ENCODE results near the gene INSIG2.
A peak's percentile ranks its signal among the peaks of the same experiment; 100 is the strongest.

INSIG2 gene

GRCh38 chr2:118120401-118120780, 32.1 kb downstream of the INSIG2 start:
- Histone ChIP-seq H2AK5ac (ENCODE audit: low read length) (no peak overlapping the region), H3K79me2 (ENCODE audit: control insufficient read depth, insufficient read depth, low read length, poor library complexity) (no peaks in the 10 kb centered on the region), H3K27me3 (ENCODE audit: insufficient read depth, low read length) (no peaks in the 10 kb centered on the region), H2BK120ac (ENCODE audit: insufficient read depth, low read length, poor library complexity) (no peak overlapping the region), H3K9ac (ENCODE audit: low read length) (no peak overlapping the region), H2BK12ac (ENCODE audit: low read length) (no peak overlapping the region), H3K9me3 (ENCODE audit: insufficient read depth, low read depth, low read length) (no peaks in the 10 kb centered on the region), H2AFZ (ENCODE audit: insufficient read depth, low read length, poor library complexity) (no peak overlapping the region), H3K4me3 (ENCODE audit: low read depth, low read length) (no peak overlapping the region), H3K36me3 (ENCODE audit: control insufficient read depth in 1 of 2, insufficient read depth in 2 of 2, low read length in 2 of 2) (peaks cover 0 to 3% of the 10 kb centered on the region in 2 experiments), H3K79me1 (ENCODE audit: low read length) (no peaks in the 10 kb centered on the region), H3K23ac (ENCODE audit: low read length) (no peak overlapping the region), H3K27ac (ENCODE audit: low read depth, low read length) (no peak overlapping the region), H3K4me1 (ENCODE audit: control insufficient read depth in 1 of 2, insufficient read depth in 2 of 2, low read length in 2 of 2) (no peaks in the 10 kb centered on the region), H4K91ac (ENCODE audit: low read depth, low read length) (no peak overlapping the region), H3K4ac (ENCODE audit: low read depth, low read length) (no peak overlapping the region), H2BK5ac (ENCODE audit: low read depth, low read length, poor library complexity) (no peak overlapping the region), H3K18ac (ENCODE audit: low read length) (no peak overlapping the region), H4K12ac (ENCODE audit: low read depth, low read length) (no peak overlapping the region), H3K14ac (ENCODE audit: low read length) (no peak overlapping the region), H4K8ac (ENCODE audit: low read depth, low read length) (no peak overlapping the region), H3K4me2 (ENCODE audit: low read length) (no peak overlapping the region)
- DNase-seq, result no peak
- no CpG with 5 or more reads among the region's 4 CpGs for WGBS (ENCODE audit: extremely low coverage, insufficient coverage, insufficient read length)

GRCh38 chr2:118121101-118121500, 32.8 kb downstream of the INSIG2 start:
- H3K79me1 ChIP-seq (ENCODE audit: low read length), result no peaks in the 10 kb centered on the region
- H3K9ac ChIP-seq (ENCODE audit: low read length), result no peak overlapping the region
- peaks cover 0 to 1% of the 10 kb centered on the region in 2 experiments for H3K36me3 ChIP-seq (ENCODE audit: control insufficient read depth in 1 of 2, insufficient read depth in 2 of 2, low read length in 2 of 2)
- H3K27me3 ChIP-seq (ENCODE audit: insufficient read depth, low read length), result no peaks in the 10 kb centered on the region
- H3K4me2 ChIP-seq (ENCODE audit: low read length), result no peak overlapping the region
- H2BK12ac ChIP-seq (ENCODE audit: low read length), result no peak overlapping the region
- no peak overlapping the region for H3K14ac ChIP-seq (ENCODE audit: low read length)
- no peaks in the 10 kb centered on the region for H3K79me2 ChIP-seq (ENCODE audit: control insufficient read depth, insufficient read depth, low read length, poor library complexity)
- H3K9me3 ChIP-seq (ENCODE audit: insufficient read depth, low read depth, low read length), result no peaks in the 10 kb centered on the region
- H3K4me3 ChIP-seq (ENCODE audit: low read depth, low read length), result no peak overlapping the region
- H4K12ac ChIP-seq (ENCODE audit: low read depth, low read length), result no peak overlapping the region
- H2AFZ ChIP-seq (ENCODE audit: insufficient read depth, low read length, poor library complexity), result no peak overlapping the region
- no peak for DNase-seq
- H2BK120ac ChIP-seq (ENCODE audit: insufficient read depth, low read length, poor library complexity), result no peak overlapping the region
- no peak overlapping the region for H3K27ac ChIP-seq (ENCODE audit: low read depth, low read length)
- no peak overlapping the region for H2AK5ac ChIP-seq (ENCODE audit: low read length)
- H3K4me1 ChIP-seq (ENCODE audit: control insufficient read depth in 1 of 2, insufficient read depth in 2 of 2, low read length in 2 of 2), result no peaks in the 10 kb centered on the region
- no peak overlapping the region for H4K8ac ChIP-seq (ENCODE audit: low read depth, low read length)
- no peak overlapping the region for H2BK5ac ChIP-seq (ENCODE audit: low read depth, low read length, poor library complexity)
- no peak overlapping the region for H3K18ac ChIP-seq (ENCODE audit: low read length)
- no peak overlapping the region for H3K23ac ChIP-seq (ENCODE audit: low read length)
- no peak overlapping the region for H3K4ac ChIP-seq (ENCODE audit: low read depth, low read length)
- H4K91ac ChIP-seq (ENCODE audit: low read depth, low read length), result no peak overlapping the region

- Histone ChIP-seq H2BK5ac (ENCODE audit: low read depth, low read length, poor library complexity) (no peak overlapping the region), H2AK5ac (ENCODE audit: low read length) (no peak overlapping the region), H2BK12ac (ENCODE audit: low read length) (no peak overlapping the region), H3K27me3 (ENCODE audit: insufficient read depth, low read length) (no peaks in the 10 kb centered on the region), H3K27ac (ENCODE audit: low read depth, low read length) (no peak overlapping the region), H3K4me2 (ENCODE audit: low read length) (no peak overlapping the region), H3K4me3 (ENCODE audit: low read depth, low read length) (no peak overlapping the region), H4K91ac (ENCODE audit: low read depth, low read length) (no peak overlapping the region), H3K23ac (ENCODE audit: low read length) (no peak overlapping the region), H3K36me3 (ENCODE audit: control insufficient read depth in 1 of 2, insufficient read depth in 2 of 2, low read length in 2 of 2) (no peaks in the 10 kb centered on the region), H2BK120ac (ENCODE audit: insufficient read depth, low read length, poor library complexity) (no peak overlapping the region), H2AFZ (ENCODE audit: insufficient read depth, low read length, poor library complexity) (no peak overlapping the region), H3K79me2 (ENCODE audit: control insufficient read depth, insufficient read depth, low read length, poor library complexity) (no peaks in the 10 kb centered on the region), H4K12ac (ENCODE audit: low read depth, low read length) (no peak overlapping the region), H3K9ac (ENCODE audit: low read length) (no peak overlapping the region), H3K18ac (ENCODE audit: low read length) (no peak overlapping the region), H3K9me3 (ENCODE audit: insufficient read depth, low read depth, low read length) (no peaks in the 10 kb centered on the region), H3K14ac (ENCODE audit: low read length) (no peak overlapping the region), H3K4ac (ENCODE audit: low read depth, low read length) (no peak overlapping the region), H4K8ac (ENCODE audit: low read depth, low read length) (no peak overlapping the region), H3K79me1 (ENCODE audit: low read length) (no peaks in the 10 kb centered on the region), H3K4me1 (ENCODE audit: control insufficient read depth in 1 of 2, insufficient read depth in 2 of 2, low read length in 2 of 2) (no peaks in the 10 kb centered on the region)
- WGBS (ENCODE audit: extremely low coverage, insufficient coverage, insufficient read length), result no CpG with 5 or more reads among the region's 2 CpGs
- peak; percentile 22 to 57 for DNase-seq
Observed at GRCh38 chr2:118121986-118122524, 33.8 kb downstream of the INSIG2 start.

GRCh38 chr2:118122594-118123281, 34.5 kb downstream of the INSIG2 start:
- Histone ChIP-seq H2AK5ac (ENCODE audit: low read length) (no peak overlapping the region), H3K14ac (ENCODE audit: low read length) (no peak overlapping the region), H3K9me3 (ENCODE audit: insufficient read depth, low read depth, low read length) (no peaks in the 10 kb centered on the region), H4K8ac (ENCODE audit: low read depth, low read length) (no peak overlapping the region), H3K4ac (ENCODE audit: low read depth, low read length) (no peak overlapping the region), H2BK12ac (ENCODE audit: low read length) (no peak overlapping the region), H3K79me1 (ENCODE audit: low read length) (no peaks in the 10 kb centered on the region), H3K23ac (ENCODE audit: low read length) (no peak overlapping the region), H3K4me2 (ENCODE audit: low read length) (no peak overlapping the region), H3K18ac (ENCODE audit: low read length) (no peak overlapping the region), H2BK120ac (ENCODE audit: insufficient read depth, low read length, poor library complexity) (no peak overlapping the region), H2AFZ (ENCODE audit: insufficient read depth, low read length, poor library complexity) (no peak overlapping the region), H3K9ac (ENCODE audit: low read length) (no peak overlapping the region), H3K79me2 (ENCODE audit: control insufficient read depth, insufficient read depth, low read length, poor library complexity) (no peaks in the 10 kb centered on the region), H3K36me3 (ENCODE audit: control insufficient read depth in 1 of 2, insufficient read depth in 2 of 2, low read length in 2 of 2) (no peaks in the 10 kb centered on the region), H3K4me3 (ENCODE audit: low read depth, low read length) (no peak overlapping the region), H4K12ac (ENCODE audit: low read depth, low read length) (no peak overlapping the region), H3K27me3 (ENCODE audit: insufficient read depth, low read length) (no peaks in the 10 kb centered on the region), H3K27ac (ENCODE audit: low read depth, low read length) (no peak overlapping the region), H2BK5ac (ENCODE audit: low read depth, low read length, poor library complexity) (no peak overlapping the region), H3K4me1 (ENCODE audit: control insufficient read depth in 1 of 2, insufficient read depth in 2 of 2, low read length in 2 of 2) (no peaks in the 10 kb centered on the region), H4K91ac (ENCODE audit: low read depth, low read length) (no peak overlapping the region)
- no CpG with 5 or more reads among the region's 2 CpGs for WGBS (ENCODE audit: extremely low coverage, insufficient coverage, insufficient read length)
- DNase-seq, result peak in 1 of 2 donors; percentile 4

Measured in trophoblast cell (in vitro differentiated cells and primary cell).